Gastrocnemius medialis (tissue), 4 donors: ENCODE data around the gene DPP10. TPM values are rescaled to one million over a fixed set of nuclear protein-coding genes. Genes with fewer than 3 reads are reported as not detected.

Experiments
- ATAC-seq, 2 donors: fragments of 150-250 bp; one replicate each; pipeline ENCODE4 v1.9.1; 2016
- DNase-seq, 2 donors: peaks; one replicate each; pipeline ENCODE4 v3.0.0-alpha.2; 2019
- H3K27ac ChIP-seq, 4 donors: fragments of 200-600 bp; sonication (generic); 1 replicate in 1 of 4; 2 replicates in 3 of 4; pipeline ENCODE4 v1.5.1; 2016 to 2018; ENCODE audit warnings: mild to moderate bottlenecking in 2 of 4, moderate library complexity in 1 of 4
- H3K27me3 ChIP-seq, 3 donors: fragments of 200-600 bp; sonication (generic) in 2 of 3; 1 replicate in 1 of 3; 2 replicates in 2 of 3; pipeline versions ENCODE4 v1.5.1 to v1.6.0; 2016 to 2019; ENCODE audit warnings: mild to moderate bottlenecking in 1 of 3, moderate library complexity in 1 of 3
- H3K36me3 ChIP-seq, 2 donors: fragments of 200-600 bp; sonication (generic) in 1 of 2; one replicate each; pipeline ENCODE4 v1.5.1; 2017 to 2018
- H3K4me1 ChIP-seq, 2 donors: fragments of 200-600 bp; sonication (generic) in 1 of 2; one replicate each; pipeline ENCODE4 v1.5.1; 2016 to 2017; ENCODE audit warnings: mild to moderate bottlenecking in 2 of 2
- H3K4me3 ChIP-seq, 4 donors: fragments of 200-600 bp; sonication (generic) in 3 of 4; 1 replicate in 1 of 4; 2 replicates in 3 of 4; pipeline ENCODE4 v1.5.1; 2016 to 2019; ENCODE audit warnings: mild to moderate bottlenecking in 2 of 4
- H3K9me3 ChIP-seq, 3 donors: fragments of 200-600 bp; sonication (generic) in 2 of 3; 1 replicate in 1 of 3; 2 replicates in 2 of 3; pipeline ENCODE4 v1.5.1; 2016 to 2019
- POLR2A ChIP-seq, 2 donors: fragments of 450-650 bp; IDR thresholded peaks; one replicate each; pipeline ENCODE4 v1.6.1; 2017; ENCODE audit warnings: antibody characterized with exemption in 2 of 2, mild to moderate bottlenecking in 2 of 2, moderate library complexity in 2 of 2
- in situ Hi-C, 4 donors: fragments of 200-750 bp; cut with MboI; loops; one replicate each; pipeline versions ENCODE4 v1.15.0 to v1.8.0; 2017; ENCODE audit warnings: low sequenced_read_pairs in 4 of 4
- intact Hi-C: fragments of 100-400 bp; cut with DNase I; formaldehyde crosslinking; loops from one replicate; pipeline ENCODE4 v1.15.1; 2023; ENCODE audit warnings: low total_unique reads
- total RNA-seq, 4 donors: library from RNA; depleted of rRNA; stranded (reverse); fragments of >200 nt; gene quantifications; one replicate each; pipeline versions ENCODE4 v1.1.0 to v1.2.3, GENCODE V29; 2016
- TF ChIP-seq, protein P1 (sequence below), 5 experiments: fragments of 450-650 bp in 3 of 5; fragments of 200-600 bp in 2 of 5; sonication (generic) in 2 of 5; IDR thresholded peaks in 4 of 5; conservative IDR thresholded peaks in 1 of 5; 1 replicate in 4 of 5; 2 replicates in 1 of 5; pipeline ENCODE4 v1.5.1; 2016 to 2019; ENCODE audit warnings: antibody characterized with exemption in 5 of 5, mild to moderate bottlenecking in 3 of 5, moderate library complexity in 3 of 5

DPP10 gene
- total RNA-seq, 4 donors from 2014 or later = not detected

DNA sequence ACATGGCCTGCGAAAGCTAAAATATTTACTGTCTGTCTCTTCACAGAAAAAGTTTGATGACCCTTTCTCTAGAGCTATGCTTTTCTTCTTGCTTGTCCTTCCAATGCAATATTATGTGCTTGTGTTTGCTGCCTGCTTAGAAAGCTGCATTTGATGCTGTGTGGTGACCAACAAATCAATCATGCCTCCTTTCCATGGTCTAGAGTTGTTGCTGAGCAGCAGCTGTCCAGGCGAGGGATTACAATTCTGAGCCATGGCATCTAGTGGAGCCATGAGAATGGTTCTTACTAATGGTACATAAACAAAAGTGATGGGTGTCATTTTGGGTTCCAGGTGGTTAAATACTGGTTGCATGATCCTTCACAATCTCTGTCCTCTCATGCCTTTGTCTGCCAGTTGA is 1142.1 kb downstream of the DPP10 start:
- no peaks in the 10 kb centered on the region for H3K27me3 ChIP-seq
- TF ChIP-seq, protein P1, sequence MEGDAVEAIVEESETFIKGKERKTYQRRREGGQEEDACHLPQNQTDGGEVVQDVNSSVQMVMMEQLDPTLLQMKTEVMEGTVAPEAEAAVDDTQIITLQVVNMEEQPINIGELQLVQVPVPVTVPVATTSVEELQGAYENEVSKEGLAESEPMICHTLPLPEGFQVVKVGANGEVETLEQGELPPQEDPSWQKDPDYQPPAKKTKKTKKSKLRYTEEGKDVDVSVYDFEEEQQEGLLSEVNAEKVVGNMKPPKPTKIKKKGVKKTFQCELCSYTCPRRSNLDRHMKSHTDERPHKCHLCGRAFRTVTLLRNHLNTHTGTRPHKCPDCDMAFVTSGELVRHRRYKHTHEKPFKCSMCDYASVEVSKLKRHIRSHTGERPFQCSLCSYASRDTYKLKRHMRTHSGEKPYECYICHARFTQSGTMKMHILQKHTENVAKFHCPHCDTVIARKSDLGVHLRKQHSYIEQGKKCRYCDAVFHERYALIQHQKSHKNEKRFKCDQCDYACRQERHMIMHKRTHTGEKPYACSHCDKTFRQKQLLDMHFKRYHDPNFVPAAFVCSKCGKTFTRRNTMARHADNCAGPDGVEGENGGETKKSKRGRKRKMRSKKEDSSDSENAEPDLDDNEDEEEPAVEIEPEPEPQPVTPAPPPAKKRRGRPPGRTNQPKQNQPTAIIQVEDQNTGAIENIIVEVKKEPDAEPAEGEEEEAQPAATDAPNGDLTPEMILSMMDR (IDR thresholded peaks at IDR 0.05 in 4 of 5, conservative IDR thresholded peaks at IDR 0.05 in 1 of 5) = no peak
- no peak for TF ChIP-seq POLR2A (IDR thresholded peaks at IDR 0.05)
- H3K27ac ChIP-seq = no peak overlapping the region
- DNase-seq = no peak
- H3K36me3 ChIP-seq = no peaks in the 10 kb centered on the region
- H3K4me3 ChIP-seq = no peak overlapping the region
- intact Hi-C loops = no loop called here
- no peaks in the 10 kb centered on the region for H3K9me3 ChIP-seq
- H3K4me1 ChIP-seq = no peaks in the 10 kb centered on the region
- ATAC-seq = no peak
- in situ Hi-C loops = no loop called here

DNA sequence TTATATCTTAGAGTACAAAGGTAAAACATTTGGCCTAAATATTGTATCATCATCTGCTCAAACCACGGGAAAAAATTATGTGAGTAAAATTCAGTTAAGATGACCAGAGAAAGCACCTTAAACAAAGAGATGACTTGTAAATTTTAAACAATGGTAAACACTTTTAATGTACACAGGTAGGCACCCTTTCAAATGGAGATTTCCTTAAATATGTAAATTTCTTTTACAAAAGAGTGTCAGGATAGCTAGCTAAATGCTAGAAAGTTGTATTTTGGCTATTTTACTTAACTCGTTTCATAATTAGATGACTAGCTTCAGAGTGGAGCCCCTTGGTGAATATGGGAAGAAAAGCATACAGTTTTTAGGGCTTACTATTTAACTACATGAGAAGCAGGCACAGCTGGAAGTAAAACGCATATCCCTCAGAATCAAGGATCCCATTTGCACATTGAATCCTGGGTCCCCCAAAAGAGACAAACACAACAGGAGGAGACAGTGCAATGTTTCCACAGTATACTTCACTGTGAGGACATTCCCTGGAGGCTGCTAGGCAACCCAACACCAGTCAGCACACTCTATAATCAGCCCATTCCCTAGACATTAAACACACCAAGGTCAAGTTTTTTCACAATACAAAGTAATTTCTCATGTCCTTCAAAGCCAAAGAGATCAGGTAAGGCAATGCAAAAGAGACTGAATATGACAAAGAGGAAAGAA is 1154.4 kb downstream of the DPP10 start:
- no peaks in the 10 kb centered on the region for H3K36me3 ChIP-seq
- ATAC-seq (no peak), DNase-seq (no peak)
- TF ChIP-seq POLR2A (IDR thresholded peaks at IDR 0.05) = no peak
- TF ChIP-seq, protein P1 (IDR thresholded peaks at IDR 0.05 in 4 of 5, conservative IDR thresholded peaks at IDR 0.05 in 1 of 5) = no peak
- no peak overlapping the region for H3K27ac ChIP-seq
- H3K9me3 ChIP-seq = no peaks in the 10 kb centered on the region
- intact Hi-C loops (no loop called here), in situ Hi-C loops (no loop called here)
- no peaks in the 10 kb centered on the region for H3K4me1 ChIP-seq
- H3K4me3 ChIP-seq = no peak overlapping the region
- no peaks in the 10 kb centered on the region for H3K27me3 ChIP-seq

DNA sequence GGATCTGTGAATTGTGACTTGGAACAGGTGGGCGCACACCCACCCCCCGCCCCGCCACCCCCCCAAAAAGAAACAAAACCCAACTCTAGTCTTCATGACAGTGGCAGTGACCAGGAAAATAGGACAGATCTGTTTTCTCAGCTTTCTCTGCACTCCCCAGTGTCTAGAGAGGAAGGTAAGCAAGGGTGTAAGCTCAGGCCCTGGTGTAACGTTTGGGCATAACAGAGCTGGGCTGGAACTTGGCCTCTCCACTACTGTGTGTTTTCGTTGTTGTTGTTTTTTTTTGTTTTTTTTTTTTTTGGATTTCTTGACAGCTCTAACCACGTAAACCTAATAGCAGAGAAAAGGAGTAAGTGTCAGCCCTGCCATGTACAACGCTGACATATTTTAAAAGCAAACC is 1160.8 kb downstream of the DPP10 start:
- no peak for TF ChIP-seq POLR2A (IDR thresholded peaks at IDR 0.05)
- TF ChIP-seq, protein P1 (IDR thresholded peaks at IDR 0.05 in 4 of 5, conservative IDR thresholded peaks at IDR 0.05 in 1 of 5) = no peak
- Histone ChIP-seq H3K36me3 (no peaks in the 10 kb centered on the region), H3K9me3 (no peaks in the 10 kb centered on the region), H3K4me3 (no peak overlapping the region), H3K27me3 (no peaks in the 10 kb centered on the region), H3K4me1 (no peaks in the 10 kb centered on the region), H3K27ac (no peak overlapping the region)
- intact Hi-C loops = no loop called here
- DNase-seq = no peak
- in situ Hi-C loops = no loop called here
- ATAC-seq = no peak

DNA sequence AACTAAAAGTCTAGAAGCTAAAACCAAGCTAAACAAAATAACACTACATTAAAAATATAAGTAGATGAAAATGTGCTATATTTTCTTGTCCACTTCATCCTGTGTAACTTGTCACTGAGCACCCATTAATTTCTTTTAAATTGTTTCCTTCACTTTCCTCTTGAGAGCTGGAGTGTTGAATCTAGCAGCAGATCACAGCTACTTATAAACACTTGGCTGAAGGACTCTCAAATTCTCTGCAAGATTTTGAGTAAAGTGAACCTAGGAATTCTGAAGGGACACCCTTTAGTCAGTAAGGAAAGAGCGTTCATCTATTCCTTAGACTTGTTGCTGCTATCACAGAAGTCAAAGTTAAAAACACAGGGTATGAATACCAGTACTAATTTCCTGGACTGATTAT is 1163.9 kb downstream of the DPP10 start:
- no peak for TF ChIP-seq POLR2A (IDR thresholded peaks at IDR 0.05)
- TF ChIP-seq, protein P1 (IDR thresholded peaks at IDR 0.05 in 4 of 5, conservative IDR thresholded peaks at IDR 0.05 in 1 of 5) = no peak
- Histone ChIP-seq H3K27ac (no peak overlapping the region), H3K4me1 (no peaks in the 10 kb centered on the region), H3K4me3 (no peak overlapping the region), H3K9me3 (no peaks in the 10 kb centered on the region), H3K36me3 (no peaks in the 10 kb centered on the region), H3K27me3 (no peaks in the 10 kb centered on the region)
- ATAC-seq = no peak
- intact Hi-C loops = no loop called here
- no peak for DNase-seq
- in situ Hi-C loops = no loop called here

DNA sequence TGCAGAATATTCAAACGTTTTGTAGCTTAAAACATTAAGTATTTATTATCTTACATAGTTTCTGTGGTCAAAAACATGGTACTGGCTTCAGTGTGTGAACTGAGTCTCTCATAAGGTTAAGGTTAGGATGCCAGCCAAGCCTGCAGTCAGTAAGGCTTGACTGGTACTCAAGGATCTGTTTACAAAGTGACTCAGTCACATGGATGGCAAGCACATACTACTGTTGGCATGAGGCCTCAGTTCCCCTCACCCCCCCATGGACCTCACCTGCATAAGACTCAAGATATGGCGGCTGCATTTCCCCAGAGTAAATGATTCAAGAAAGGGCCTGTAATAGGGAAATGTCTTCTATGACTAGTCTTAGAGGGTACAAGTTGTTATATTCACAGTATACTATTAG is 1167.5 kb downstream of the DPP10 start:
- Histone ChIP-seq H3K27me3 (no peaks in the 10 kb centered on the region), H3K27ac (no peak overlapping the region), H3K4me1 (no peaks in the 10 kb centered on the region), H3K4me3 (no peak overlapping the region), H3K36me3 (no peaks in the 10 kb centered on the region), H3K9me3 (no peaks in the 10 kb centered on the region)
- no peak for DNase-seq
- TF ChIP-seq POLR2A (IDR thresholded peaks at IDR 0.05) = no peak
- TF ChIP-seq, protein P1 (IDR thresholded peaks at IDR 0.05 in 4 of 5, conservative IDR thresholded peaks at IDR 0.05 in 1 of 5) = no peak
- in situ Hi-C loops = no loop called here
- ATAC-seq = no peak
- intact Hi-C loops = no loop called here
